ENCODE measurements around the gene PLD1. TPM values are rescaled to one million over a fixed set of nuclear protein-coding genes. Genes with fewer than 3 reads are reported as not detected.

The PLD1 gene
- total RNA-seq, 2 experiments from 2014 or later: 2.0 to 3.4 TPM

- ATAC-seq (no peak), DNase-seq (no peak)
- CTCF ChIA-PET: no interaction called here
- no peaks in the 10 kb centered on the region for H3K4me1 Mint-ChIP-seq
- no peaks in the 10 kb centered on the region for H3K9me3 Mint-ChIP-seq (ENCODE audit: low read depth)
- no peak overlapping the region for H3K4me3 Mint-ChIP-seq
- no peak overlapping the region for H3K27ac Mint-ChIP-seq
- H3K27me3 Mint-ChIP-seq: peaks cover 11% of the 10 kb centered on the region
- H3K36me3 Mint-ChIP-seq: no peaks in the 10 kb centered on the region
Measured at GRCh38 chr3:171607452-171607851, 202.8 kb downstream of the PLD1 start.

- H3K9me3 Mint-ChIP-seq (ENCODE audit: low read depth): no peaks in the 10 kb centered on the region
- H3K4me1 Mint-ChIP-seq: no peaks in the 10 kb centered on the region
- no peak for DNase-seq
- H3K4me3 Mint-ChIP-seq: no peak overlapping the region
- CTCF ChIA-PET: no interaction called here
- no peak overlapping the region for H3K27ac Mint-ChIP-seq
- peaks cover 11% of the 10 kb centered on the region for H3K27me3 Mint-ChIP-seq
- no peak for ATAC-seq
- H3K36me3 Mint-ChIP-seq: no peaks in the 10 kb centered on the region
Measured at GRCh38 chr3:171606151-171606751, 204.0 kb downstream of the PLD1 start.

GRCh38 chr3:171604370-171604769 lies 205.9 kb downstream of the PLD1 start:
- no peak overlapping the region for H3K4me3 Mint-ChIP-seq
- DNase-seq: no peak
- no peaks in the 10 kb centered on the region for H3K36me3 Mint-ChIP-seq
- H3K4me1 Mint-ChIP-seq: no peaks in the 10 kb centered on the region
- no peaks in the 10 kb centered on the region for H3K9me3 Mint-ChIP-seq (ENCODE audit: low read depth)
- no peak for ATAC-seq
- peaks cover 11% of the 10 kb centered on the region for H3K27me3 Mint-ChIP-seq
- no peak overlapping the region for H3K27ac Mint-ChIP-seq
- CTCF ChIA-PET: interaction anchor here (0.9 to 1.7 kb wide), 2 partner anchors 9 to 10 kb away, joined by 3 to 5 read pairs; no protein-coding TSS in a partner anchor

DNA sequence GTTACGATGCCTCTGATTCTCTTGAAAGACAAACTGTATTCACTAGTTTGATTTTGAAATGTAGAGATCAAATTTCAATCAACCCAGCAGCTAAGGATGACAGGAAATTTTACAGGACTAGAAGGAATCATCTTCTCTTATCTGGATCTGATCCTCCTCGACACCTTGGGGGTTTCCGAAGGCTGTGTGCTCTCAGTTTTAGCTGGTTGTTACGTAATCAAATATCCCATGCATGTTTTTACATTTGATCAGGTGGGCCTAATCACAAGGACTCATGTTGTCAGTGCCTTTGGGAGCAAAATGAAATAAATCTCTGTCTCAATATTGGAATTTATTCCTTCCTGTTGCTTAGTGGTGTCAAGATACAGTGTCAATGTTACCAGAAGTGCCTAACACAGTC lies 208.2 kb downstream of the PLD1 start:
- Mint-ChIP-seq H3K27me3 (peaks cover 9% of the 10 kb centered on the region), H3K36me3 (no peaks in the 10 kb centered on the region), H3K9me3 (ENCODE audit: low read depth) (no peaks in the 10 kb centered on the region), H3K4me3 (no peak overlapping the region), H3K4me1 (no peaks in the 10 kb centered on the region), H3K27ac (no peak overlapping the region)
- CTCF ChIA-PET: no interaction called here
- ATAC-seq: no peak
- DNase-seq: no peak

DNA sequence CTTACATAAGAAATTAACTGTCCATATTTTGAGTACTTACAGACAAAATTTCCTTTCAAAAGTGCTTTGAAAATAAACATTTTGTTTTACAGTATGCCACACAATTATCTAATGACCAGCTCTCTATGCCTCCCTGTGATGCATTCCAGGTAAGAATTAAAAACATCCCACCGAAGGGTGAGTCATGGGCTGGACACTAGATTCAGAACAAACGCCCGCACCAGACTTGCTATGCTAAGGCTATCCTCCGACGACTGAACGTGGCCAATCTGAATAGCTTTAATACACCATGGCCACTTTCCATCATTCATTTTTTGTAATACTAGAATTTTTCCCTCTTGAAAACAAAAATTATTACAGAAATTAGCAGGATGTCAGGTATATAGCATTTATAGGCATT lies 210.3 kb downstream of the PLD1 start:
- Mint-ChIP-seq H3K9me3 (ENCODE audit: low read depth) (no peaks in the 10 kb centered on the region), H3K4me3 (no peak overlapping the region), H3K36me3 (no peaks in the 10 kb centered on the region), H3K4me1 (no peaks in the 10 kb centered on the region), H3K27me3 (no peaks in the 10 kb centered on the region), H3K27ac (no peak overlapping the region)
- DNase-seq (no peak), ATAC-seq (no peak)
- CTCF ChIA-PET: no interaction called here

DNA sequence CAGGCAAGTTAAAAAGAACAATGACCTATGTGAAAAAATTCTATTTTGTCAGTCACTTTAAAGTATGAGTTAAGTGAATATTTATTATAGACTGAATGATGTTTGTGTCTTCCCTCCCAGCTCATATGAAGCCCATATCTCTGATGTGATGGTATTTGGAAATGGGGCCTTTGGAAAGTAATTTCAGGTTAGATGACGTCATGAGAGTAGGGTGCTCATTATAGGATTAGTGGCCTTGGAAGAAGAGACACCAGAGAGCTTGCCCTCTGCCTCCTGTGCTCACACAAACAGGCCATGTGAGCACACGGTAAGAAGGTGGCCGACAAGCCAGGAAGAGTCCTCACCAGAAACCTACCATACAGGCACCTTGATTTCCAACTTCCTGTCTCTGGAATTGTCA lies 211.3 kb downstream of the PLD1 start:
- DNase-seq (no peak), ATAC-seq (no peak)
- Mint-ChIP-seq H3K27me3 (peaks cover 3% of the 10 kb centered on the region), H3K9me3 (ENCODE audit: low read depth) (no peaks in the 10 kb centered on the region), H3K4me1 (no peaks in the 10 kb centered on the region), H3K36me3 (no peaks in the 10 kb centered on the region), H3K4me3 (no peak overlapping the region), H3K27ac (no peak overlapping the region)
- CTCF ChIA-PET: no interaction called here

DNA sequence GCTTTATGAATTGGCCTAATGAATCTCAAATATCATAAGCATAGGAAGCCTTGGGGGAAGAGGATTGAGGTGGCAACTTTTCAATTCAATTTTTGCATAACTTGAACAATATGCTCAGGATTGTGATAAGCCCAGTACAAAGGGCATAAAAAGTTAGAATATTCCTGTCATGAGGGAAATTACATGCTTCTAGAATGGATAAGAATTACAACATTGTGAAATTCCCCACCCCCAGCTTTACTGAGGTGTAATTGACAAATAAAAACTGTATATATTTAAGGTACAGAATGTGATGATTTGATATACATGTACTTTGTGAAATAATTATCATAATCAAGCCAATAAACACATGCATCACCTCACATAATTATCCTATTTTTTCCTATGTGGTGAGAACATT lies 217.5 kb downstream of the PLD1 start:
- Mint-ChIP-seq H3K4me3 (no peak overlapping the region), H3K9me3 (ENCODE audit: low read depth) (no peaks in the 10 kb centered on the region), H3K4me1 (no peaks in the 10 kb centered on the region), H3K27me3 (peaks cover 8% of the 10 kb centered on the region), H3K27ac (no peak overlapping the region), H3K36me3 (no peaks in the 10 kb centered on the region)
- ATAC-seq: no peak
- CTCF ChIA-PET: no interaction called here
- DNase-seq: no peak

- no peak for DNase-seq
- CTCF ChIA-PET: no interaction called here
- Mint-ChIP-seq H3K27me3 (peaks cover 8% of the 10 kb centered on the region), H3K4me3 (no peak overlapping the region), H3K27ac (no peak overlapping the region), H3K4me1 (no peaks in the 10 kb centered on the region), H3K36me3 (no peaks in the 10 kb centered on the region), H3K9me3 (ENCODE audit: low read depth) (no peaks in the 10 kb centered on the region)
- ATAC-seq: no peak
Measured at GRCh38 chr3:171591070-171591469, 219.2 kb downstream of the PLD1 start.

- no peak overlapping the region for H3K4me3 Mint-ChIP-seq
- no peaks in the 10 kb centered on the region for H3K36me3 Mint-ChIP-seq
- CTCF ChIA-PET: interaction anchor here (0.6 kb wide), 1 partner anchor 731 kb away, joined by 3 read pairs; no protein-coding TSS in a partner anchor
- H3K27me3 Mint-ChIP-seq: peaks cover 5% of the 10 kb centered on the region
- ATAC-seq (no peak), DNase-seq (no peak)
- H3K27ac Mint-ChIP-seq: no peak overlapping the region
- no peaks in the 10 kb centered on the region for H3K9me3 Mint-ChIP-seq (ENCODE audit: low read depth)
- no peaks in the 10 kb centered on the region for H3K4me1 Mint-ChIP-seq
Measured at GRCh38 chr3:171586274-171586673, 224.0 kb downstream of the PLD1 start.

DNA sequence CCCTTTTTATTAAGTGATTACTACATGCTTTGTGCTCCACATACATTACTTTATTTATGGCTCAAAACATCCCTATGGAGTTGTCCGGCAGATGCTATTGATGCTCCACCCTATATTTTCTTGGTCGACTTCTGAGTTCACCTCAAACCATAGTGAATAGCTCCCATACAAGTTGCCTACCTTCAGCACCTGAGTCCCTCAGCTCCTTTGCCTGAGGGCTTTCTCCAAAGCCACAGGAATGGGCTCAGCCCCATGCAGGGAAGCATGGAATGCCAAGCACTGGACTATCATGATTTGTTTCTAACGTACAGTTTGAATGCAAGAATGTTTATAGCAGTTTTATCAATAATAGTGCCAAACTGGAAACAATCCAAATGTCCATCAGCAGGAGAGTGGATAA lies 225.2 kb downstream of the PLD1 start:
- no peak overlapping the region for H3K27ac Mint-ChIP-seq
- no peak for ATAC-seq
- no peak for DNase-seq
- H3K4me3 Mint-ChIP-seq: no peak overlapping the region
- CTCF ChIA-PET: interaction anchor here (1.6 kb wide), 1 partner anchor 18 kb away, joined by 3 read pairs; no protein-coding TSS in a partner anchor
- H3K9me3 Mint-ChIP-seq (ENCODE audit: low read depth): no peaks in the 10 kb centered on the region
- no peaks in the 10 kb centered on the region for H3K36me3 Mint-ChIP-seq
- no peaks in the 10 kb centered on the region for H3K4me1 Mint-ChIP-seq
- peaks cover 2% of the 10 kb centered on the region for H3K27me3 Mint-ChIP-seq

GRCh38 chr3:171584100-171584499 lies 226.2 kb downstream of the PLD1 start:
- Mint-ChIP-seq H3K9me3 (ENCODE audit: low read depth) (no peaks in the 10 kb centered on the region), H3K27ac (no peak overlapping the region), H3K27me3 (peaks cover 2% of the 10 kb centered on the region), H3K4me1 (no peaks in the 10 kb centered on the region), H3K4me3 (no peak overlapping the region), H3K36me3 (no peaks in the 10 kb centered on the region)
- CTCF ChIA-PET: interaction anchor here (1.4 to 1.6 kb wide), 2 partner anchors 9 to 17 kb away, joined by 3 to 4 read pairs; no protein-coding TSS in a partner anchor
- DNase-seq (no peak), ATAC-seq (no peak)

GRCh38 chr3:171574556-171575240 lies 235.6 kb downstream of the PLD1 start:
- Mint-ChIP-seq H3K27ac (no peak overlapping the region), H3K4me3 (no peak overlapping the region), H3K36me3 (no peaks in the 10 kb centered on the region), H3K4me1 (no peaks in the 10 kb centered on the region), H3K27me3 (peaks cover 30% of the 10 kb centered on the region), H3K9me3 (ENCODE audit: low read depth) (no peaks in the 10 kb centered on the region)
- CTCF ChIA-PET: interaction anchor here (0.6 to 1.9 kb wide), 6 partner anchors 9 to 767 kb away, joined by 3 to 6 read pairs (median 4); no protein-coding TSS in a partner anchor
- DNase-seq (no peak), ATAC-seq (no peak)

DNA sequence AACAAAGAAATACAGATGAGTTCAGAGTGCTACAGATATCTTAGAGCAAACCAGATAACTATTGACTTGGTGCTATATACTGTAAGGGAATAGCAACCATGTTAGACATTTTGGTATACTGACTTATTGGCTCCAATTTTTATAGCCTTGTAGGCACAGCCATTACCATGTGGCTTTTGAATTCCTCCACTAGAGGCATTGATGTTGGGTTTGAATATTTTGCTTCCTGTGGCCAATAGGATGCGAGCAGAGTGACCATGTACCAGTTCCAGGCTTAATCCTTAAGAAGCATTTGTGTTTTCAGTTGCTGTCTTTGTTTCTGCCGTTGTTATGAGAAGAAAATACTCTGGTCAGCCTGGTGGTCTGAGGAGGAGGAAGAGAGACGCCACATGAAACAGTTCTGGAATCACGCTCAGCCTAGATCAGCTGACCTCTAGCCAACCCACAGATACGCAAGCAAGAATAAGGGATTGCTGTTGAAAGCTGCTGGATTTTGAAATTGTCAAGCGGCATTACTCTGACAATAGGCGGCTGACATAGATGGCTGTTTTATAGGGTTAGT lies 240.6 kb downstream of the PLD1 start:
- Mint-ChIP-seq H3K27me3 (peaks cover 26% of the 10 kb centered on the region), H3K4me3 (no peak overlapping the region), H3K36me3 (no peaks in the 10 kb centered on the region), H3K9me3 (ENCODE audit: low read depth) (no peaks in the 10 kb centered on the region), H3K4me1 (peaks cover 7% of the 10 kb centered on the region), H3K27ac (no peak overlapping the region)
- DNase-seq (no peak), ATAC-seq (no peak)
- CTCF ChIA-PET: interaction anchor here (0.7 kb wide), 1 partner anchor 520 kb away, joined by 3 read pairs; no protein-coding TSS in a partner anchor

DNA sequence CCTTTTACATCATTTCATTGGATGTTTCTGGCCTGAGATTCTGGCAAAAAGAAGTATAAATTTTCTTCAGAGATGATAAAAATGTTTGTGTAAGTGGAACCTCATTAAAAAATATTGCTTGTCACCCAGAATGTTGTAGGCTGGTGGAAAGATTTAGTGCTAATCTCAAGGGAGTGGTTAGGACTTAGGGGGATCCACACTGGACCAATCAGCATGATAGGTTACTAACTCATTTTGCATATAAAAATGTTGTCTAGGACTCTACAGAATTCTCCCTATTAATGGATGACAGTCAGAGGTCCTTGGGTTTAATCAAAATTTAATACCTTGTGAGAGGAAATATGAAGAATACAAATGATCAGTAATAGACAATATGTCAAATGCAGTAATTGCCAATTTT lies 241.5 kb downstream of the PLD1 start:
- Mint-ChIP-seq H3K27ac (no peak overlapping the region), H3K36me3 (no peaks in the 10 kb centered on the region), H3K9me3 (ENCODE audit: low read depth) (no peaks in the 10 kb centered on the region), H3K4me3 (no peak overlapping the region), H3K4me1 (peaks cover 12% of the 10 kb centered on the region), H3K27me3 (peaks cover 22% of the 10 kb centered on the region)
- CTCF ChIA-PET: no interaction called here
- ATAC-seq: no peak
- no peak for DNase-seq
